ENCODE results near the gene POLR1B. TPM values are rescaled to one million over a fixed set of nuclear protein-coding genes. Genes with fewer than 3 reads are reported as not detected.
A peak's percentile ranks its signal among the peaks of the same experiment; 100 is the strongest.

The POLR1B gene
- total RNA-seq, 2 donors from 2014 or later, result 9.4 to 16.0 TPM

GRCh38 chr2:112618383-112618782, 76.1 kb downstream of the POLR1B start:
- ATAC-seq (peak; percentile 17 to 38), DNase-seq (no peak)
- intact Hi-C loops (cut with DNase I), result no loop called here

GRCh38 chr2:112621790-112622527, 79.7 kb downstream of the POLR1B start:
- intact Hi-C loops (cut with DNase I), result loop anchor here in 1 of 2 donors (10.0 kb wide), 1 partner anchor 73 kb away; no protein-coding TSS in a partner anchor
- DNase-seq (no peak), ATAC-seq (no peak)

- intact Hi-C loops (cut with DNase I), result loop anchor here in 1 of 2 donors (10.0 kb wide), 1 partner anchor 72 kb away; no protein-coding TSS in a partner anchor
- ATAC-seq (peak in 1 of 2 donors; percentile 31), DNase-seq (no peak)
These were observed 80.2 kb downstream of the POLR1B start for GRCh38 chr2:112622528-112622849.

- peak in 1 of 2 donors; percentile 62 for ATAC-seq
- intact Hi-C loops (cut with DNase I), result loop anchor here (2.0 to 10.0 kb wide), 2 partner anchors 67 to 71 kb away; no protein-coding TSS in a partner anchor
- DNase-seq, result peak; percentile 72
These were observed 81.9 kb downstream of the POLR1B start for GRCh38 chr2:112623913-112624777.

- ATAC-seq (no peak), DNase-seq (no peak)
- intact Hi-C loops (cut with DNase I), result loop anchor here (2.0 to 10.0 kb wide), 3 partner anchors 65 to 101 kb away; no protein-coding TSS in a partner anchor
These were observed 83.3 kb downstream of the POLR1B start for GRCh38 chr2:112625474-112626114.

- peak; percentile 65 to 76 for ATAC-seq
- peak; percentile 72 for DNase-seq
- intact Hi-C loops (cut with DNase I), result loop anchor here (1.0 to 10.0 kb wide), 3 partner anchors 68 to 100 kb away; no protein-coding TSS in a partner anchor
These were observed 84.4 kb downstream of the POLR1B start for GRCh38 chr2:112626604-112627059.

Other genes starting within 250 kb of the POLR1B start
- gene RGPD8, start 108.8 kb upstream of the POLR1B start, total RNA-seq, result 10 to 100 TPM in 1 of 2 donors, 1 to 10 TPM in 1; 9.0 to 11.5 TPM
- 10 to 100 TPM; 39.2 to 44.1 TPM for gene TTL, start 60.3 kb upstream of the POLR1B start, total RNA-seq
- 10 to 100 TPM; 21.7 to 24.0 TPM for gene CHCHD5, start 42.1 kb downstream of the POLR1B start, total RNA-seq
- 10 to 100 TPM; 15.1 to 38.1 TPM for gene SLC20A1, start 103.5 kb downstream of the POLR1B start, total RNA-seq
- not detected for gene NT5DC4, start 178.6 kb downstream of the POLR1B start, total RNA-seq
- under 1 TPM; 0.05 to 0.68 TPM for gene CKAP2L, start 222.1 kb downstream of the POLR1B start, total RNA-seq
- not detected for gene IL1A, start 242.0 kb downstream of the POLR1B start, total RNA-seq